GM12878 (cell line): Measurements from ENCODE around the gene TPCN2.

Experiments
- EP300 ChIP-seq, 2 experiments: fragments of 150-350 bp in 1 of 2; IDR thresholded peaks; 2 replicates each; pipeline ENCODE4 v1.6.1; 2011 to 2012; ENCODE audit warnings: low read depth in 2 of 2, low read length in 2 of 2, borderline replicate concordance in 1 of 2, improper control_type of control experiment in 1 of 2, inconsistent platforms in 1 of 2; ENCODE audit not compliant: control insufficient read depth in 1 of 2
- EZH2 ChIP-seq: IDR thresholded peaks from 2 replicates; pipeline ENCODE4 v1.6.1; 2012; ENCODE audit warnings: low read depth, mild to moderate bottlenecking, control low read depth, inconsistent platforms, low read length, borderline replicate concordance; ENCODE audit not compliant: control insufficient read depth
- TARDBP ChIP-seq: IDR thresholded peaks from 2 replicates; pipeline ENCODE4 v1.6.1; 2016; ENCODE audit warnings: borderline replicate concordance
- USF1 ChIP-seq: IDR thresholded peaks from 2 replicates; pipeline ENCODE4 v1.6.1; 2011; ENCODE audit warnings: borderline replicate concordance, low read depth, mild to moderate bottlenecking, moderate library complexity, mixed read lengths, low read length; ENCODE audit not compliant: insufficient read depth; ENCODE audit errors: extremely low read length

GRCh38 chr11:69158301-69159149, 109.8 kb downstream of the TPCN2 start:
- TF ChIP-seq EP300 (IDR thresholded peaks at IDR 0.05; ENCODE audit: borderline replicate concordance in 1 of 2, control insufficient read depth in 1 of 2, low read depth in 2 of 2, low read length in 2 of 2), result no peak
- TF ChIP-seq TARDBP, result no peak
- no peak for TF ChIP-seq USF1
- TF ChIP-seq EZH2, result no peak
